Measurements from ENCODE around the gene SUPT5H. TPM values are rescaled to one million over a fixed set of nuclear protein-coding genes. Genes with fewer than 3 reads are reported as not detected.

The SUPT5H gene
- total and polyA plus RNA-seq, 4 donors, result 55.1 to 127 (median 87.9) TPM

DNA sequence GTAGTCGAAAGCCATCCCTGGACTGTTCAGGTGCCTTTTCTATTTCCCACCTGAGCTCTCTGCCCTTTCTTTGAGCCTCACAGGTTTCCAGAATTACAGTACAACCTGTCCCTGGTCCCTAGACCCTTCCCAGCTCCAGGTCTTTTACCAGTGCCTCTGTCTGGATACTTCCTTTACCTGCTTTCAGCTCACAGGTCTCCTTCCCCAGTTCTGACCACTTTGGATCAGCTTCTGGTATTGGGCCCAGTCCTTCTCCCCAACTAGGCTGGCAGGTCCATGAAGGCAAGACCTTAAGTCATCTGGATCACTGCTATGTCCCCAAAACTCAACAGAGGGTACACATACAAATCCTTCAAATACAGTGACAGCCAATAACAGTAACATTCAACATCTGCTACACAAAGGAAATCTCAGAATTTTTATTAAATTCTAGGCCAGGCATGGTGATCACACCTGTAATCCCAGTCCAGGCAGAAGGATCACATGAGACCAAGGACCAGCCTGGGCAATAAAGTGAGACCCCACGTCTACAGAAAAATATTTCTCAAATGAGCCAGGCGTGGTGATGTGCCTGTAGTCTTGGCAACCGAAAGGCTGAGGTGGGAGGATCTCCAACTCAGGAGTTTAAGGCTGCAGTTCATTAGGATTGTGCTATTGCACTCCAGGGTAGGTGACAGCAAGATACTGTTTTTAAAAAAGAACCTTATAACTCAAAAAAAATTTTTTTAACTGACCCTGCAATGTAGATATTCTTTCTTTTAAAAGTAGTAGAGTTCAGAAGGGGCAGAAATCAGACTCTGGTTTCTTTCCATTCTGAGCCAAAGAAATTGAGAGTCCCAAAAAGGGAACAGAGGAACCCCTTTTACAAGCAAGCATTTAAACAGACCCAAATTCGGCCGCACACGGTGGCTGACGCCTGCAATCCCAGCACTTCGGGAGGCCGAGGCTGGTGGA, 11.0 kb upstream of the SUPT5H start:
- no peak for DNase-seq
- Histone ChIP-seq H3K27ac (ENCODE audit: low read depth in 1 of 2, low read length in 1 of 2) (peak overlapping the region in 1 of 2 donors; percentile 57), H3K4me3 (peak overlapping the region; percentile 92), H3K27me3 (ENCODE audit: control insufficient read depth in 3 of 3, insufficient read depth in 3 of 3, low read length in 2 of 3) (no peaks in the 10 kb centered on the region), H3K9ac (ENCODE audit: insufficient read depth in 1 of 2, low read length in 2 of 2) (peak overlapping the region; percentile 81 to 90), H3K36me3 (ENCODE audit: control insufficient read depth in 4 of 4, insufficient read depth in 4 of 4, low read length in 4 of 4) (peaks cover 18 to 26% (median 20%) of the 10 kb centered on the region in 4 donors), H3K4me1 (ENCODE audit: control insufficient read depth in 5 of 5, insufficient read depth in 5 of 5, low read length in 5 of 5) (peaks cover 5 to 19% (median 10%) of the 10 kb centered on the region in 5 donors), H3K9me3 (ENCODE audit: control insufficient read depth in 4 of 4, insufficient read depth in 3 of 4, low read length in 3 of 4) (no peaks in the 10 kb centered on the region)
- no peak for ATAC-seq (ENCODE audit: insufficient read depth, low FRiP score)
- TF ChIP-seq, protein P1, sequence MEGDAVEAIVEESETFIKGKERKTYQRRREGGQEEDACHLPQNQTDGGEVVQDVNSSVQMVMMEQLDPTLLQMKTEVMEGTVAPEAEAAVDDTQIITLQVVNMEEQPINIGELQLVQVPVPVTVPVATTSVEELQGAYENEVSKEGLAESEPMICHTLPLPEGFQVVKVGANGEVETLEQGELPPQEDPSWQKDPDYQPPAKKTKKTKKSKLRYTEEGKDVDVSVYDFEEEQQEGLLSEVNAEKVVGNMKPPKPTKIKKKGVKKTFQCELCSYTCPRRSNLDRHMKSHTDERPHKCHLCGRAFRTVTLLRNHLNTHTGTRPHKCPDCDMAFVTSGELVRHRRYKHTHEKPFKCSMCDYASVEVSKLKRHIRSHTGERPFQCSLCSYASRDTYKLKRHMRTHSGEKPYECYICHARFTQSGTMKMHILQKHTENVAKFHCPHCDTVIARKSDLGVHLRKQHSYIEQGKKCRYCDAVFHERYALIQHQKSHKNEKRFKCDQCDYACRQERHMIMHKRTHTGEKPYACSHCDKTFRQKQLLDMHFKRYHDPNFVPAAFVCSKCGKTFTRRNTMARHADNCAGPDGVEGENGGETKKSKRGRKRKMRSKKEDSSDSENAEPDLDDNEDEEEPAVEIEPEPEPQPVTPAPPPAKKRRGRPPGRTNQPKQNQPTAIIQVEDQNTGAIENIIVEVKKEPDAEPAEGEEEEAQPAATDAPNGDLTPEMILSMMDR (IDR thresholded peaks at IDR 0.05; ENCODE audit: control extremely low read depth, extremely low read depth), result no peak
- 46 to 64% methylated on average over 10 of the region's 10 CpGs for WGBS, 2 donors

DNA sequence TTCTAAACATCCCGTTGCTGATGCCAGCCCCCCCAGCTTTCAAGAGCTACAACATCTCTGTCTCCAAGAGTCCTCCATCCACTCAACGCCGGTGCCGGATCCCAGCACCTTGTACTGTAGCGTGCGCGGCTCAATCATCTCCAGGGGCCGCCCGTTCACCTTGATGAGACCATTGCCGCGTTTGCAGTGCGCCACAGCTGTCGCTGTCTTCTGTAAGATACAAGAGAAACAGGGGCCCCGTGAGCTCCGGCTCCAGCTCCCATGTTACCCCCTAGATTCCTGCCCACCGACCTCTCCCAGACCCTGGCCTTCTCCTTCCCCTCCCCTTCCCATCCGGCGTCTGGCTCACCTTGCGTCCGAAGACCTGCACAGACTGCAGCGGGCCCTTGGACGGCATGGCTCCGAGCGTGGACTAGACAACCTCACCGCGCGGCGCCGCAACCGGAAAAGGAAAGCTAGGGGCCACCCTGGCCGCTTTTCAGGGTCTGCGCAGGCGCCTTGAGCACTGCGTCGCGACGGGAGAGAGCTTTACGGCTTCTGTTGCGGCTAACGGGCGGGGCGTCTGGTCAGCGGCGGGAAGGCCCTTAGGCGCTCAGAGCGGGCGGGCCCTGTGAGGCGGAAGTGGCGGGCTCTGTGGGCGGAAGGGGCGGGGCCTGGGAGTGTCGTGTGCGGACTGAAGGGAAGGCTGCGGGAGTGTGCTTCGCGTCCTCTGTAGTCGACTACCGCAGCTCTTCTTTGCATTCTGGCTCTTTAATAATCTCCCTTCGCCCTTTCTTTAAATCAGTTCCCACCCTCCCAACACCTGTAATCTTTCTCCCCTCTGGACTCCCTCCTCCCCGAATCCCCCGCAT, 9.7 kb upstream of the SUPT5H start, which contains the start of gene RPS16:
TSS of gene RPS16 (minus strand) at position 451 of the 851 bp plus-strand sequence. CDS start at position 397, 54 bp downstream.
- peak within 1 kb of the TSS; percentile 86 to 95 for H3K27ac ChIP-seq (ENCODE audit: low read depth in 1 of 2, low read length in 1 of 2)

DNA sequence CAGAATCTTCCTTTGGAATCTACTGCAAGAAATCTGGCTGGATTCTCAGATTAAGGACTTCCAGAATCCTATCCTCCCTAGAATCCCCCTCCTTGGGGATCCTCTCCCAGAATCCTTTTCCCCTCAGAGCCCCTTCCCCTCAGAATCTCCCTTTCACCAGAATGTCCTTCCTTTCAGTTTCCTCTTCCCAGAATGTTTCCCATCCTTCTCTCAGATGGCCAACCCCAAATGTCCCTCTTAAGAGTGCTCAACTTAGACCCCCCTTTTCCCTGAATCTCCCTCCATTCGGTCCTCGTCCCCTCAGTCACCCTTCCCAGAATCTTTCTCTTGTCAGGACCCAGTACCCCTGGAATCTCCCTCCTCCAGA, 9.0 kb upstream of the SUPT5H start:
- peak overlapping the region; percentile 83 to 92 for H3K9ac ChIP-seq (ENCODE audit: insufficient read depth in 1 of 2, low read length in 2 of 2)
- peak overlapping the region; percentile 68 to 80 for H3K27ac ChIP-seq (ENCODE audit: low read depth in 1 of 2, low read length in 1 of 2)
- H3K27me3 ChIP-seq (ENCODE audit: control insufficient read depth in 3 of 3, insufficient read depth in 3 of 3, low read length in 2 of 3), result no peaks in the 10 kb centered on the region
- H3K4me3 ChIP-seq, result peak overlapping the region; percentile 92
- peaks cover 5 to 19% (median 10%) of the 10 kb centered on the region in 5 donors for H3K4me1 ChIP-seq (ENCODE audit: control insufficient read depth in 5 of 5, insufficient read depth in 5 of 5, low read length in 5 of 5)
- TF ChIP-seq, protein P1 (IDR thresholded peaks at IDR 0.05; ENCODE audit: control extremely low read depth, extremely low read depth), result no peak
- no peak for ATAC-seq (ENCODE audit: insufficient read depth, low FRiP score)
- peaks cover 18 to 26% (median 20%) of the 10 kb centered on the region in 4 donors for H3K36me3 ChIP-seq (ENCODE audit: control insufficient read depth in 4 of 4, insufficient read depth in 4 of 4, low read length in 4 of 4)
- 8 to 10% methylated on average over 2 of the region's 2 CpGs for WGBS, 2 donors
- H3K9me3 ChIP-seq (ENCODE audit: control insufficient read depth in 4 of 4, insufficient read depth in 3 of 4, low read length in 3 of 4), result no peaks in the 10 kb centered on the region
- DNase-seq, result no peak

More for the DNA sequence above, 9.7 kb upstream of the SUPT5H start, which contains the start of gene RPS16:
- ATAC-seq (ENCODE audit: insufficient read depth, low FRiP score) (peak; percentile 97), DNase-seq (peak; percentile 99)
- H3K4me3 ChIP-seq, result peak within 1 kb of the TSS; percentile 92
- peaks cover 5 to 19% (median 10%) of the 10 kb centered on the region in 5 donors for H3K4me1 ChIP-seq (ENCODE audit: control insufficient read depth in 5 of 5, insufficient read depth in 5 of 5, low read length in 5 of 5)
- H3K9me3 ChIP-seq (ENCODE audit: control insufficient read depth in 4 of 4, insufficient read depth in 3 of 4, low read length in 3 of 4), result no peaks in the 10 kb centered on the region
- peaks cover 18 to 26% (median 20%) of the 10 kb centered on the region in 4 donors for H3K36me3 ChIP-seq (ENCODE audit: control insufficient read depth in 4 of 4, insufficient read depth in 4 of 4, low read length in 4 of 4)
- 0% methylated on average over 61 of the region's 61 CpGs for WGBS, 2 donors
- peak within 1 kb of the TSS; percentile 83 to 92 for H3K9ac ChIP-seq (ENCODE audit: insufficient read depth in 1 of 2, low read length in 2 of 2)
- TF ChIP-seq, protein P1 (IDR thresholded peaks at IDR 0.05; ENCODE audit: control extremely low read depth, extremely low read depth), result no peak
- H3K27me3 ChIP-seq (ENCODE audit: control insufficient read depth in 3 of 3, insufficient read depth in 3 of 3, low read length in 2 of 3), result no peaks in the 10 kb centered on the region
